T-helper 17 cell (primary cell): ENCODE results near the gene SCUBE1. TPM values are rescaled to one million over a fixed set of nuclear protein-coding genes. Genes with fewer than 3 reads are reported as not detected.
A peak's percentile ranks its signal among the peaks of the same experiment; 100 is the strongest.

Experiments used
- ATAC-seq: fragments of 150-1000 bp; cut with Tn5 transposase; 2 replicates; pipeline ENCODE4 v1.10.0; 2021; ENCODE audit warnings: mild to moderate bottlenecking, moderate library complexity
- DNase-seq, 3 donors: peaks; one replicate each; pipeline versions ENCODE4 v3.0.0 to v3.0.0-alpha.2; 2020 to 2021
- H3K9me3 ChIP-seq: one replicate; pipeline ENCODE4 v1.7.0; 2013; ENCODE audit warnings: low read length, mild to moderate bottlenecking; ENCODE audit not compliant: control insufficient read depth, poor library complexity, severe bottlenecking
- H3K27ac Mint-ChIP-seq: one replicate; pipeline ENCODE4 v1.8.0; 2022; ENCODE audit warnings: mild to moderate bottlenecking, moderate library complexity, mixed read lengths
- H3K27me3 Mint-ChIP-seq: one replicate; pipeline ENCODE4 v1.8.0; 2022; ENCODE audit warnings: mixed read lengths
- H3K36me3 Mint-ChIP-seq: one replicate; pipeline ENCODE4 v1.8.0; 2022; ENCODE audit warnings: low read depth, mixed read lengths
- H3K4me1 Mint-ChIP-seq: one replicate; pipeline ENCODE4 v1.8.0; 2022; ENCODE audit warnings: mild to moderate bottlenecking, mixed read lengths
- H3K4me3 Mint-ChIP-seq: one replicate; pipeline ENCODE4 v1.8.0; 2022; ENCODE audit warnings: mild to moderate bottlenecking, moderate library complexity, mixed read lengths
- total RNA-seq, 4 donors: library from RNA in 2 of 4; stranded (reverse) in 2 of 4; gene quantifications; one replicate each; pipeline ENCODE4 v1.2.3 and lab custom pipeline; 2022 to 2026

SCUBE1 gene
- total RNA-seq, 2 donors from 2014 or later: not detected

DNA sequence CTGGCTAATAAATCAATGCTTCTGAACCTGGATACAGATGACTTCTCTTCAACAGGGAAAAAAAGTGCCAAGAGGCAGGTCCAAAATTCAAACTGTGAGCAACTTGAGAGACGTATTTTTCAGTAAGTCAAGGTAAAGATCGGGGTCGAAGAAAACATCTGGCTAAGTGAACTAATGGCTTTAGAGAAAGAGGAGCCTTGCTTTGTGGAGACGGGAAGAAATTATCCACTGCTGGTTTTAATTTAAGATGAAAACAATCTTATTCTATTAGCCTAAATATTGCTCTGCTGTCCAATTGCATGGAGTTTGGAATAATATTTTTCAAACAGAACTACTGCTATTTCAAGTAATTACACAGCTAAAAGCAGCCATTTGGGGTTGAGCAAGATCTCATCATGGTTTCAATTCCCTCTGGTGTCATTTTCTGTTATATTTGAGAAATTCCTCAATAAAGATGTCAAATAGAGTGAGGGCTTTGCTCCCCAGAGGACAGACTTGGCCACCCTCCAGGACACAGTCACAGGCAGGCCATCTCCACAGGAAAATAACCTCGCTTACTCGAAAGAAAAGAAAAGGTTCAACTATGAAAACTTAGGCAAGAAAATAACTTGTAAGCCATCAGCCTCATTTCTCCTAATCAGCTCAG lies 29.8 kb downstream of the SCUBE1 start:
- no peak for ATAC-seq
- Mint-ChIP-seq H3K36me3 (peaks cover 4% of the 10 kb centered on the region), H3K27me3 (peaks cover 25% of the 10 kb centered on the region), H3K4me1 (no peaks in the 10 kb centered on the region), H3K27ac (no peak overlapping the region), H3K4me3 (no peak overlapping the region)
- H3K9me3 ChIP-seq: no peaks in the 10 kb centered on the region
- no peak for DNase-seq

DNA sequence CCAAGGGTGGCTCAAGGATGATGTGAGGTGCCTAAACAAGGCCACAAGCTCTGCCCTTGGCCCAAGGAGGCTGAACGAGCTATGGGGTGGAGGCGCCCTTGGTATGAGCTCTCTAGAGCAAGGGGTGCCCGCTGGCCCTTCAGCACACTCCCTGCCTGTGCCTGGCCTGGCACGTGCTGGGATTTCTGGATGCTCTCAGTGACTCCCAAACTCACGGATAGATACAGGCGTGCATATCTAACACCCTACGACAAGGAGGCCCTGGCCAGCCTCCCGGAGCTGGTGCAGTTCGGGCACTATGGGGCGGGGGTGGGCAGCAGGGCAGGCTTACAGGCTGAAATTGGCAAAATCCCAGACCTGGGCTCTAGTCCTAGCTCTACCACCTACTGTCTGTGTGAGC lies 30.6 kb downstream of the SCUBE1 start:
- no peaks in the 10 kb centered on the region for H3K9me3 ChIP-seq
- H3K27me3 Mint-ChIP-seq: peaks cover 29% of the 10 kb centered on the region
- ATAC-seq (no peak), DNase-seq (no peak)
- H3K27ac Mint-ChIP-seq: no peak overlapping the region
- no peaks in the 10 kb centered on the region for H3K4me1 Mint-ChIP-seq
- no peak overlapping the region for H3K4me3 Mint-ChIP-seq
- peaks cover 4% of the 10 kb centered on the region for H3K36me3 Mint-ChIP-seq

DNA sequence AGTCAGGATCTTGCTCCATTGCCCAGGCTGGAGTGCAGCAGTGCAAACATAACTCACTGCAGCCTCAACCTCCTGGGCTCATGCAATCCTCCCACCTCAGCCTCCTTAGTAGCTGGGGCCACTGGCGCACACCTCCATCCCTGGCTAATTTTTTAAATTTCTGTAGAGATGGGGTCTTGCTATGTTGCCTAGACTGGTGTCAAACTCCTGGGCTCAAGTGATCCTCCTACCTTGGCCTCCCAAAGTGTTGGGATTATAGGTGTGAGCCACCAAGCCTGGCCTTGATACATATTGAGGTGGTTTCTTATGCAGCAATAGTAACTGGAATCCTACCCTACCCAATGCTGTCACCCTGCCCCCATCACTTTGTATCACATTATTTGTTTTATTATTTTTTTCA lies 32.4 kb downstream of the SCUBE1 start:
- Mint-ChIP-seq H3K36me3 (peaks cover 4% of the 10 kb centered on the region), H3K27me3 (peaks cover 41% of the 10 kb centered on the region), H3K27ac (no peak overlapping the region), H3K4me3 (no peak overlapping the region), H3K4me1 (no peaks in the 10 kb centered on the region)
- ATAC-seq: no peak
- DNase-seq: no peak
- H3K9me3 ChIP-seq: no peaks in the 10 kb centered on the region

DNA sequence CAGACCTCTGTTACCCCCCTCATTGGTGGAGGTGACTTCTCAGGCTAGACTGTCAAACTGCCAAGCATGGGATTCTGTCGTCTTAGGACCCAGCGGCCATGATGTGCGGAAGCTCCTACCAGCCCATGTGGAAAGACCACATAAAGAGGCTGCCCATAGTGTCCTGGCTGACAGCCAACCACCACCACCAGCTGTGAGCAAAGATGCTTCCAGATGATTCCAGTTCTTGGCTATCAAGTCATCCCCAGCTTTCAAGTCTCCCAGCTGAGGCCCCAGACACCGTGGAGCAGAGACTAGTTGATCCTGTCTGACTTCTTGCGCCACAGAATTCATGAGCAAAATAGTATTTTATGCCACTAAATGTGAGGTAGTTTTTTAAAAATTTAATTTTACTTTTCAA lies 32.9 kb downstream of the SCUBE1 start:
- no peak for ATAC-seq
- DNase-seq: no peak
- Mint-ChIP-seq H3K27me3 (peaks cover 43% of the 10 kb centered on the region), H3K4me1 (no peaks in the 10 kb centered on the region), H3K4me3 (no peak overlapping the region), H3K36me3 (peaks cover 4% of the 10 kb centered on the region), H3K27ac (peak overlapping the region; percentile 56)
- no peaks in the 10 kb centered on the region for H3K9me3 ChIP-seq

DNA sequence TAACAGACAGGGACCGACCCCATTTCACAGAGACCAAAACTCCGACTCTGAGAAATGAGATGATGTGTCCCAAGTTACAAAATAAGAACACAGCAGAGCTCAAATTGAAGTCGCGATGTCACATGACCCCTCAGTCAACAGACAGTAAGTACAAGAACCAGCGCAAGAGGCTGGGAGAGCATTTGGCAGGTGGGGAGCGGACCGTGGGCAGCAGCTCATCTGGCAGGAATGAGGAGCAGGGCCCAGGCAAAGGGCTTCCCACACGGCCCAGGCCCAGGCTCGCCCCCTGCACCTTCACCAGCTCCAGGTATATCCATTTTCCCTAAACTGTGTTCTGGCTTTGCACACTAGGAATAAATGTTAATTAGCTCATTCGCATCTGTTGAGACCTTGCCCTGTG lies 34.3 kb downstream of the SCUBE1 start:
- no peak overlapping the region for H3K27ac Mint-ChIP-seq
- peaks cover 2% of the 10 kb centered on the region for H3K4me1 Mint-ChIP-seq
- ATAC-seq (no peak), DNase-seq (no peak)
- no peaks in the 10 kb centered on the region for H3K9me3 ChIP-seq
- H3K36me3 Mint-ChIP-seq: peaks cover 6% of the 10 kb centered on the region
- H3K4me3 Mint-ChIP-seq: no peak overlapping the region
- peaks cover 55% of the 10 kb centered on the region for H3K27me3 Mint-ChIP-seq

DNA sequence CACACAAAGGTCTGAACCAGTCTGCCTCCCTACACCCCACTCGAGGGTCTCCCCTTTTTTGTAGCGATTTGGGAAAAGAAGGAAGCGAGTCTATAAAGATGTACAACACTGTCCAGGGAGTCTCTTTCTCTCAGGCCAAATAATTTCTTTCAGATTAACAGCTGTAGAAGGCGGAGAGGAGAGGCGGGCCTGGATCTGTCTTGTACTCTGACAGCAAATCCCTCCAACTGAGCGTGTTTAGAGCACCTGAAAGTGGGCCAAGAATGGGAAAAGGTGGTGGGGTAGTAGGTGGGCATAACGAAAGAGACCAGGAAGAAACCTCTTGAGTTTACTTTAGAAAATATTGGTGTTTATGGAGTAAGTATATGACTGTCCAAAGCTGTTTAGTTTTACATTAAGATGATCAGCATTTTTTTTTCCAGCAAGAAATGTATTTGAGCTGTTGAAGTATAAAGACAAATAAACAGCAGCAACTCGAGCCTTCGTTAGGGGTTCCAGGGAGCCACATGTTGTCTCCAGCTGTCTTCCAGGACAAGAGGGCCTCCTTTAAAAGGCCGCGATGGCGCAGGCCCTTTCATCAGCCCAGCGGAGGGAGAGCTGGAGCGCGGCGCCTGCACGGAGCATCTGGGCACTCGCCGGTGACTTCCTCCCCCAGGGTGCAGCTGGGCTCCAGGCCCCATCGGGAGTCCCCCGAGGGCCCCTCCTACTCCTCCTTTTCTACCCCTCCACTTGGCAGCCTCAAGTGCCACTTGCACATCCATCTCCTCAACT lies 34.9 kb downstream of the SCUBE1 start:
- no peaks in the 10 kb centered on the region for H3K9me3 ChIP-seq
- Mint-ChIP-seq H3K27me3 (peaks cover 58% of the 10 kb centered on the region), H3K27ac (no peak overlapping the region), H3K4me1 (peaks cover 2% of the 10 kb centered on the region), H3K36me3 (peaks cover 6% of the 10 kb centered on the region), H3K4me3 (no peak overlapping the region)
- DNase-seq (no peak), ATAC-seq (no peak)

DNA sequence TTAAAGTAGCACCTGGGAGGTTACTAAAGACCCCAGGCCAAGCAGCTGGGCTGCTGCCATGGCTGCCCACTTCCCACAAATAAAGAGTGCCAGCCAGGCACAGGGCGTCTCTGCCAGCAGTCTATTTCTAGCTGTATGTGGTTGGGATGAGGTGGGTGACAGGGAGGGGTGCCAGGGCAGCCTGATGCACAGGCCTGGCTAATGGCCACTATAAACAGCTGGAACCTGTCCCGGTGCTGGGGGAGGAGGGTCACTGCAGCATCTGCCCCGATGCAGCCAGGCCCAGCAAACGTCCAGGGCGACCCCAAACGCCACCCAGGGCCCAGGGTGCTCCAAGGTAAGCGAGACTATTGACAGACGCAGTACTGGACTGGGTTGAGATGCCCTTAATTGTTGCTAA lies 37.4 kb downstream of the SCUBE1 start:
- H3K27me3 Mint-ChIP-seq: peaks cover 60% of the 10 kb centered on the region
- no peak overlapping the region for H3K4me3 Mint-ChIP-seq
- peaks cover 7% of the 10 kb centered on the region for H3K4me1 Mint-ChIP-seq
- ATAC-seq (no peak), DNase-seq (no peak)
- H3K36me3 Mint-ChIP-seq: peaks cover 4% of the 10 kb centered on the region
- H3K9me3 ChIP-seq: no peaks in the 10 kb centered on the region
- peak overlapping the region; percentile 53 for H3K27ac Mint-ChIP-seq

DNA sequence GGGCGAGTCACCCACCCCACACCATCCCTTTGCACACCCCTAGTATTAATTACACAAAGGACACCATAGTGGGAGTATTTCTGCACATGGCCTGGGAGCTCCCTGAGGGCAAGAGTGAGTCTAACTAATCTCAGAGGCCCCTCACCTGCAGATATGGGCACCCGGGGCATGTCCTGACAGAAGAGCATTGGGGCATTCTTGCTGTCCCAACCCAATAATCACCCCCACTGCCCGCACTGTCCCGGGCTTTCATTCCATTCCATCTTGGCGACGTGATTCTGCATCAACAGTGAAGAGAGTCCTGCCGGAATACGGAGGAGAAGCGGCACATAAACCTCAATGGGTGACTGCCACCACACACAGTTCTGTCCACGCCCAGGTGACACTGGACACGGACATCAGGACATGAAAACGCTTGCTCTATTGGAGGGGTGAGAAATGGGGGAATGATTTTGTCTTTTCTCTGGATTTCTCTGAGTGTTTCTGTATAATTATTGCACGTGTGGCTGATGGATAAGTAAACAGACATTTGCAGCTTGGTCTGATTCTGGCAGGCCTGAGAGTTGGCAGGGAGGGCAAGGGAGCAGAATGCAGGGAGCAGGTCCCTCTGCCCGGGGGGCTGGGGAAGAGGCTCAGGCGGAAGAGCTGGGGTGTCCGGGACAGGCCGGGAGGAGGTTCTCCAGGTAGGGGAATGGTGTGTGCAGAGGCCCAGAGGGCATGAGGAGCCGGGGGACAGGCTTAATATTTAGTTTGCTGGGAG lies 38.2 kb downstream of the SCUBE1 start:
- H3K27me3 Mint-ChIP-seq: peaks cover 61% of the 10 kb centered on the region
- ATAC-seq: no peak
- peak overlapping the region; percentile 53 for H3K27ac Mint-ChIP-seq

DNA sequence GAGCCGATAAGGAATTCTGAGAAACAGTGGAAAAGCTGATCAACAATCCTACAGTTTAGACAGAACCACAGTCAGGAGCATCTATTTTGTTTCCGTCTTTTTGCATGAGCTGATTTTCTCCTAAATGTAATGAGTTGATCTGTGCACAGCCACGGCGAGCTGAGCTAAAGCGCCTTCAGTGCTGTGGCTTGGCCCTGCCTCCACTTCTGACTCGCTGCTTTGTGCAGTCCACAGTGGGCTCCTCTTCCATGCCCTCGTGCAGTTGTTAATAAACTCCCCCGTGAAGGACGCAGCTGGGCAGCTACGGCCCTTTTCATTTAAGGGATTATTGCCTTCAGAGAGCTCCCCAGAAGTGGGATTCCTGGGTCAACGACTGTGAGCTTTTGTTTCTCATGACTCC lies 39.4 kb downstream of the SCUBE1 start:
- H3K9me3 ChIP-seq: no peaks in the 10 kb centered on the region
- ATAC-seq (no peak), DNase-seq (no peak)
- Mint-ChIP-seq H3K27ac (no peak overlapping the region), H3K4me3 (no peak overlapping the region), H3K4me1 (peaks cover 13% of the 10 kb centered on the region), H3K27me3 (peaks cover 61% of the 10 kb centered on the region), H3K36me3 (peaks cover 2% of the 10 kb centered on the region)

More for the DNA sequence above, 38.2 kb downstream of the SCUBE1 start:
- DNase-seq: no peak
- Mint-ChIP-seq H3K4me3 (no peak overlapping the region), H3K36me3 (peaks cover 2% of the 10 kb centered on the region), H3K4me1 (peaks cover 11% of the 10 kb centered on the region)
- H3K9me3 ChIP-seq: no peaks in the 10 kb centered on the region

DNA sequence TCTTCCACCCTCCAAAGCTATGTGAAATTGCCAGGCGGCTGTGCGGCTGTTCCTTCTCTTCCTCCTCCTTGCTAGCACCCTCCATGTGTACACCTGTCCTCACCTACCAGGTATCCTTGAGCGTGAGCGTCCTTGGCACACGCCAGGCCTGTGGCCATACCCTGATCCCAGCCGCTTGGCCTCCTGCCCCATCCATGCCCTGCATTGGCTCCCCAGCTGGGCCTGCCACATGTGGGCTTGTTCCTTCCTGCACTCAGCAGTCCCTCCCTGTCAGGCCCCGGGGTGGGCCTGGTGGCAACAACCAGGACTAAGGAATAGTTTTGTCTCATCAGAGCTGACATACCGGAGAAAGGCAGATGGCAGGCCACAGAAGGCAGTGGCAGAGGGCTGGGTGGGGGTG lies 40.0 kb downstream of the SCUBE1 start:
- no peak for DNase-seq
- Mint-ChIP-seq H3K27ac (no peak overlapping the region), H3K36me3 (peaks cover 2% of the 10 kb centered on the region), H3K27me3 (peaks cover 61% of the 10 kb centered on the region), H3K4me1 (peaks cover 13% of the 10 kb centered on the region), H3K4me3 (no peak overlapping the region)
- H3K9me3 ChIP-seq: no peaks in the 10 kb centered on the region
- ATAC-seq: no peak

DNA sequence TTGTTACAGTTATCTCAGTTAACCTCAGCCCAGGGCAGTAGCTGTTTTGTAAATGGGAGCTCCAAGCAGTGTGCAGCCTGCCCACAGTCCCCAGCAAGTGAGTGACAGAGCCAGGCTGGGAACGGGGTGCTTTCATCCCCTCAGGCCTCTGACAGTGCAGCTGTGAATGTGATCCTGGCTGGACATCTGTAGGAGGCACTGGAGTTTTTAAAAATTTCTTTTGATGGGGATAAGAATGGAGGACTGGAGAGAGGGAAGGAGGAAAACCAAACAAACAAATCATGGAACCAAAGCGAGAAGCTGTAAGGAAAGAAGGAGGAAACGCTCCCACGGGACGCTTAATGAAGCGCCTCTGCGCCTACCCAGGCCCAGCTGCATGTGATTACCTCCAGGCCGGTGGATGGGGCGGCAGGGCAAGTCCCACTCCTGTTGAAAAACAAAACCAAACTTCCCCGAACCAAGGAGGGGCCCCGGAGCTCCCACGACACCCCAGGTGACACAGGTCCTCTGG lies 40.6 kb downstream of the SCUBE1 start:
- no peaks in the 10 kb centered on the region for H3K9me3 ChIP-seq
- Mint-ChIP-seq H3K4me3 (no peak overlapping the region), H3K4me1 (peaks cover 13% of the 10 kb centered on the region), H3K36me3 (peaks cover 2% of the 10 kb centered on the region), H3K27me3 (peaks cover 58% of the 10 kb centered on the region), H3K27ac (no peak overlapping the region)
- DNase-seq (no peak), ATAC-seq (no peak)

DNA sequence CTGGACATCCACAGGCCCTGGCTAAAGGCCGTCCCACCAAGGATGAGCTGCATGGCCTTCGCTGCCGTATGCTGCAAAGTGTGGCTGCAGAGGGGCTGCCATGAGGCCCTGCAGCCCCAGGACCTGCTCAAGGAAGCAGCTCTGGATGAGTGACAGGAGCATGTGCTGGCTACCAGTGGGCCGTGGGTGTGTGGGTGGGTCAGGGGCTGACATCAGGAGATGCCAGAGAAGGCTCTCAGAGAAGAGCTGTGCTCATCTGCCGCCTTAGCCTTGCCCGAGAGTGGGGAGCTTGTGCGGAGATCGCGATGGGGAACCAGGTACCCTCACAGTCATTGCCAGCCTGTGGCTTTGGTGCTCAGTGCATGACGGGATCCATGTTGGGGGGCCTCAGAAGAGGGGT lies 41.3 kb downstream of the SCUBE1 start:
- peaks cover 52% of the 10 kb centered on the region for H3K27me3 Mint-ChIP-seq
- ATAC-seq (no peak), DNase-seq (no peak)
- H3K9me3 ChIP-seq: no peaks in the 10 kb centered on the region
- H3K27ac Mint-ChIP-seq: no peak overlapping the region
- H3K4me1 Mint-ChIP-seq: peaks cover 13% of the 10 kb centered on the region
- H3K4me3 Mint-ChIP-seq: no peak overlapping the region
- H3K36me3 Mint-ChIP-seq: peaks cover 2% of the 10 kb centered on the region

DNA sequence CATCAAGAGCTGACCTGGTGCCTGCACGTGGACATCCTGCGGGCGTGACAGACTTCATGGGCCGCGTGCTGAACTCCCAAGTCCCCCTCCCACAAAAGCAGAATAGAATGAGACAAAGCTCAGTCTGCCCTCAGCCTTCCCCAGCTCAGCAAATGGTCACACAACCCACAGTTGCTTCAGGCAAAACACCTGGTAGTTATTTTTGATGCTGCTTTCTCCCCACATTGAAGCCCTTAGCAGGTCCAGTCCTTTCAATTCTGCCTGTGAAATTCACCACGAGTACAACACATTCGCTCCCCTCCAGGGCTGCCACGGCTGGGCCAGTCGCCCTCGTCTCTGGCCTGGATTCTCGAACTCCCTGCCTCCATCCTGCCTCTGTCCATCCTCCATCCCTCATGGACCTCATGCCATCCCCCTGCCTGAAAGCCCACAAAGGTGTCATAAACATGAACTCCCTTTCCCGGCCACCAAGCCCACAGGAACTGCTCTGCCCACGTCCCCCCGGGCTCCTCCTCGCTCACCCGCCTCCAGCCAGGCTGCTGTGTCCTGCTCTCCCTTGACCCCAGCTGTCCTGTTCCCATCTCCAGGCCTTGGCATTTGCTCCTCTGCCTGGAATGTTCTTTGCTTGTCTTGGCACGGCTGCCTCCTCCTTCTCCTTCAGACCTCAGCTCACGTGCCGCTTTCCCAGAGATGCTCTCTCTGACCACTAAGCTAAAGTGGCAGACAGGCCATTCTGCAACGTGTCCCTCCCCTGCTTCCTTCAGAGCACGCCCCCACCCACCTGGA lies 42.1 kb downstream of the SCUBE1 start:
- Mint-ChIP-seq H3K27ac (no peak overlapping the region), H3K27me3 (peaks cover 45% of the 10 kb centered on the region), H3K36me3 (peaks cover 2% of the 10 kb centered on the region), H3K4me1 (peaks cover 13% of the 10 kb centered on the region), H3K4me3 (no peak overlapping the region)
- no peak for DNase-seq
- no peaks in the 10 kb centered on the region for H3K9me3 ChIP-seq
- ATAC-seq: no peak
